Hindlimb muscle (tissue), 1 donor: ENCODE measurements around the gene UBE4B. TPM values are rescaled to one million over a fixed set of nuclear protein-coding genes. Genes with fewer than 3 reads are reported as not detected.
A peak's percentile ranks its signal among the peaks of the same experiment; 100 is the strongest.
"Not testable (repeated sequence)": the region's sequence is repeated elsewhere in the genome, so short reads cannot be mapped to it uniquely, and the experiment has no call there.

Experiments
- DNase-seq: peaks from one replicate; pipeline ENCODE4 v3.0.0-alpha.2; 2013
- polyA plus RNA-seq: library from polyadenylated mRNA; unstranded; fragments of 120-200 nt; gene quantifications from one replicate; pipeline ENCODE4 v1.2.1, GENCODE V29; 2013; ENCODE audit not compliant: insufficient read length

Gene UBE4B
- polyA plus RNA-seq, 1 donor = 48.2 TPM

DNA sequence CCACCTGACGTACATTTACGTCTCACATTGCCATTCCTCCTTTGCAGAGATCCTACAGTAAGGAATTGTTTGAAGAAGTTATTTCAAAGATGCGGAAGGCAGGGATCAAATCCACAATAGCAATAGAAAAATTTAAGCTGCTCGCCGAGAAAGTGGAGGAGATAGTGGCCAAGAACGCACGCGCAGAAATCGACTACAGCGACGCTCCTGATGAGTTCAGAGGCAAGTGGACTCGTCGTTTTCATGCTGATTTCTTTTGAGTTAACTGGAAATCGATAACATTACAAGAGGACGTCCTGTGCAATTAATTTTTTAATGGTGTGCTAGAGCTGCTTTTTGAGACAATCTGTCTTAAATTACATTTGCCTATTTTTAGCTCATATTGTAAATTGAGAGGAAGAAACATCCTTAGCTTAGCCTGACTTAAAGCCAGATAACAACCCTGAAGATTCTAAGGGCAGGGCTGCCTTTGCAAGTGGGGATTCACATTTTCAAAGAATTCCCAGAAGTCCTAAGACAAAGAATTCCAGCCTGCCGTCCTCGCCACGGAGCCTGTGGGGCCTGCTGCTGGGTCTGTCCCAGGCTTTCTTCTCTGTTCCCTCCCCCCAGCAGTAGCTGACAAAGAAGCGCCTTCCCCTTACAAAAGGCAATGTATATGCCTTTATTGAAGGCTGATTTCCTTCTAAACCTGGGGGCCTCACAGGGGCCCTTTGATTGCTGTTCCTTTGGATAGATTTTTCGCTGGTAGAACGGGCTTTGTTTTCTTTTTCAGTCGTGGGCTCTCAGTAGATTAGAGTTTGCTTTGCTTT is 146.0 kb downstream of the UBE4B start:
- DNase-seq = no peak

- DNase-seq = no peak
Measured at GRCh38 chr1:10179406-10180091, 146.8 kb downstream of the UBE4B start.

GRCh38 chr1:10181154-10181553 is 148.4 kb downstream of the UBE4B start:
- no peak for DNase-seq

- DNase-seq = no peak
Measured at GRCh38 chr1:10185759-10186158, 153.0 kb downstream of the UBE4B start.

DNA sequence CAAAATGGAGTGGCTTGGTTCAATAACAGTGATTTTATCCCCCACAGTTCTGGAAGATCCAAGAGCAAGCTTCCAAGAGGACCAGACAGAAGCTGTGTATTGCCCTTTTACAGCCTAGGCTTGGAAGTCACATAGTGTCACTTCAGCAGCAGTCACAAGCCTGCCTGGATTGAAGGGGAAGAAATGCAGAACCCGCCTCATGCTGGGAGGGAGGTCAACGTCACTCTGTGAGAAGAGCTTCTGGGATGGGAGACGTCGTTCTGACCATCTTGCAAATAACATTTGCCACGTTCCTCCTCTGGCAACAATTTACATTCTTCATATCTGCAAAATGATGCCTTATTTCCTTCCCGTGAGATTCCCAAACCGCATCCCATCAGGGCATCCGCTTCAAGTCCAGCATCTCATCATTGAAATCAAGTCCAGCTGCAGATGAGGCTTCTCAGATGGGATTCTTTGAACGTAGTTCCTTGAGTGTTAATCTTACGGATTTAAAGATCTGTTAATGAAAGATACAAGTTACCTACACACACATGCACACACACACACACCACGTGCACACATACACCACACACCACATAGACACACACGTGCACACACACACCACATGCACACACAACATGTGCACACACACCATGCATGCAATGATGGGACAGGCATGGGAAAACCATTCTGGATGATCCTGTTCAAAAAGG is 153.7 kb downstream of the UBE4B start:
- DNase-seq = no peak

DNA sequence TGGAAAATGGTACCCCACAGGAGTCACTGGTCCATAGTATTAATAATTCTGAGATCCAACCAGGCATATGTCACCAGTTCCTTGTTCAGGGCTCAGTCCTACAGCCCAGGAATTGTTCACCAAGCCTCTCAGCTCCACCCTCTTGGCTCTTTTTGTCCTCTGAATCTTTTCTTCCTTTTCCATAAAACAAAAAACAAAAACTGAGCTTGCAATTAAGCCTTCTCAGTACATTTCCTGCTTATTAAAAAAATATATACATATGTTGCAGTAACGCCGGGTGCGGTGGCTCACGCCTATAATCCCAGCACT is 154.2 kb downstream of the UBE4B start:
- no peak for DNase-seq

DNA sequence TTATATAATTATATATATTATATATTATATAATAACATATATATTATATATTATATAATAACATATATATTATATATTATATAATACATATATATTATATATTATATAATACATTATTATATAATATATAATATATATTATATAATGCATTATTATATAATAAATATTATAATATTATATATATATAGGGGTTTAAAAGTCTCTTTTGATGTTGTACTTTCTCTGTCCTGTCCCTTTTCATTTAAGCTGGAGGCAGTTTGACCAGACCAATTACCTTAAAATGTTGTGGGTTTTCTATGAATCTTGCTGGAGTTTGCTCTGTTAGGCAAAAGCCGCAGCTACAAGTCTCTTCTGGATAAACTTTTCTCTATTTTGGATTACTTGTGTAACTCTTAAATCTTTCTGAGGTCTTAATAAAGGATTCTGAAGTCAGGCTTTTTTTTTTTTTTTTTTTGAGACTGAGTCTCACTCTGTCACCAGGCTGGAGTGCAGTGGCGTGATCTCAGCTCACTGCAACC is 155.4 kb downstream of the UBE4B start:
- no peak for DNase-seq

DNA sequence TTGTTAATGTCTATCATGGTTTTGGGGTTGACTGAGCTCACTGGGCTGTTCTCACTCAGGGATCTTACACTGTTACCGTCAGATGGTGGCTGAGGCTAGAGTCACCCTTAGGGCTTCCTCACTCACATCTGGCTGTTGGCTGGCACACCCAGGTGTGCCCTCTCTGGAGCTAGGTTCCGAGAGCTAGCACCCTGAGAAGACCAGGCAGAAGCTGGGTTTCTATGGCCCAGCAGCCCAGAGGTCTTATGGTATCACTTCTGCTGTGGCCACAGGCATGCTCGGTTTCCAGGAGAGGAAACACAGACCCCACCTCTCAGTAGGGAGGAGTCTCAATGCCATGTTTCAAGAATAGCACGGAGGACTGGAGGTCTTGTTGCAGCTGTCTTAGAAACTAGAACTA is 156.9 kb downstream of the UBE4B start:
- no peak for DNase-seq

DNA sequence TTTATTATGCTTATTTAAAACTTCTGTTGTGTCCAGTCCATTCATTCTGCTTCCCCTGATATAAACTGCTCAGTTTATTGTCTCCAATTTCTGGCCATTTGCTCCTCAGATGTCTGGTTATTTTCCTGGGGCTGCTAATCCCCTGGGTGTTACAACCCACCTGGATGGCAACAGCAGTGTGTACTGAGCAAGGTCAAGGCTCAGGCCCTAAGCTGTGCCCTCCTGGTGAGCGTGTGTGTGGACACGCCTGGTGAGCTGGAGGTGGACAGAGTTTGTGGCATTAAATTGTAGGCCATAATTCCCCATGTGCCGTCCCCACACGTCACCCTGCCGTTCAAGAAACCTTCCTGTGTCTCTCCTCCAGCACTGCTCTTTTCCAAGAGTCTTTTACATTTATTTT is 159.5 kb downstream of the UBE4B start:
- DNase-seq = no peak

- DNase-seq = no peak
Measured at GRCh38 chr1:10193288-10193687, 160.5 kb downstream of the UBE4B start.

DNA sequence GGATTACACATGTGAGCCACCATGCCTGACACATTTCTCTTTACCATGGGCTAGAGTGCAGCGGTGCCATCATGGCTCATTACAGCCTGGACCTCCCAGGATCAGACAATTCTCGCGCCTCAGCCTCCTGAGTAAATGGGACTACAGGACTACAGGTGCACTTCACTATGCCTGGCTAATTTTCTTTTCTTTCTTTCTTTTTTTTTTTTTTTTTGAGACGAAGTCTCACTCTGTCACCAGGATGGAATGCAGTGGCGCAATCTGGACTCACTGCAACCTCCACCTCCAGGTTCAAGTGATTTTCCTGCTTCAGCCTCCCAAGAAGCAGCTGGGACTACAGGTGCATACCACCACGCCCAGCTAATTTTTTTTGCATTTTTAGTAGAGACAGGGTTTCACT is 162.8 kb downstream of the UBE4B start:
- no peak for DNase-seq

DNA sequence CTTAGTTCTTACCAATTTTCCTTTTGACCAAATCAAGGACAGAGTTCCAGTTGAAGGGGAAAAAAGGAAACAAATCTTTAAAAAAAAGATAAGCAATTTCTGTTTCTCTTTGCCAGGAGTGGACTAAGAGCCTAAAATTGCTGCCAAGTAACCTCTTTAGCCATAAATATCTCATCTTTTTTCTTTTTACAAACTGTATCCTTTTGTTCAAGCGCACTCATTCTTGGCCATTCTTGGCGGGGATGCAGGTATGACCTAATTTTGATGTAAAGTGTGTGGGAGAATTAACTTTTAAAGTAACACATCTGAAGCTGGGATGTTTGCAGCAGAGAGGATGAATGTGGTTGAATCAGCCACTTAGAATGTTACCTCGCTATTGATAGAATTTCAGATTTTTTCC is 164.2 kb downstream of the UBE4B start:
- DNase-seq = peak; percentile 60

GRCh38 chr1:10200620-10201019 is 167.9 kb downstream of the UBE4B start:
- DNase-seq = no peak

- no peak for DNase-seq
Measured at GRCh38 chr1:10204003-10204642, 171.4 kb downstream of the UBE4B start.

GRCh38 chr1:10205206-10205605 is 172.4 kb downstream of the UBE4B start:
- not testable (repeated sequence) for DNase-seq

- no peak for DNase-seq
Measured at GRCh38 chr1:10207810-10208209, 175.1 kb downstream of the UBE4B start.

- no peak for DNase-seq
Measured at GRCh38 chr1:10208537-10208936, 175.8 kb downstream of the UBE4B start.

DNA sequence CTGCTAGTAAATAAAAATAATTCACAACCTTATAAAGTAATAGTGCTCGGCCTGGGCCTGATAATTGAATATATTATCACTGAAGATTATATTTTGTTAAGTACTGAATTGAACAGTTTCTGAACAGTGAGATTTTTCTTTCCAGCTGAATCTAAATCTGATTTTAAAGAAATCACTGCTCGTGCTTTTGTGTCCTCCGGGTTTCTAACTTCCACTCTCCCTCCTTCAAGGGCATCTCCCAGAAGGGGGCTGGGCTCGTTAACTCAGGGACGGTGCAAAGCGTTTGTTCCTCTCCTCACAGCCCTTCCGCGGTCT is 176.8 kb downstream of the UBE4B start:
- DNase-seq = no peak

DNA sequence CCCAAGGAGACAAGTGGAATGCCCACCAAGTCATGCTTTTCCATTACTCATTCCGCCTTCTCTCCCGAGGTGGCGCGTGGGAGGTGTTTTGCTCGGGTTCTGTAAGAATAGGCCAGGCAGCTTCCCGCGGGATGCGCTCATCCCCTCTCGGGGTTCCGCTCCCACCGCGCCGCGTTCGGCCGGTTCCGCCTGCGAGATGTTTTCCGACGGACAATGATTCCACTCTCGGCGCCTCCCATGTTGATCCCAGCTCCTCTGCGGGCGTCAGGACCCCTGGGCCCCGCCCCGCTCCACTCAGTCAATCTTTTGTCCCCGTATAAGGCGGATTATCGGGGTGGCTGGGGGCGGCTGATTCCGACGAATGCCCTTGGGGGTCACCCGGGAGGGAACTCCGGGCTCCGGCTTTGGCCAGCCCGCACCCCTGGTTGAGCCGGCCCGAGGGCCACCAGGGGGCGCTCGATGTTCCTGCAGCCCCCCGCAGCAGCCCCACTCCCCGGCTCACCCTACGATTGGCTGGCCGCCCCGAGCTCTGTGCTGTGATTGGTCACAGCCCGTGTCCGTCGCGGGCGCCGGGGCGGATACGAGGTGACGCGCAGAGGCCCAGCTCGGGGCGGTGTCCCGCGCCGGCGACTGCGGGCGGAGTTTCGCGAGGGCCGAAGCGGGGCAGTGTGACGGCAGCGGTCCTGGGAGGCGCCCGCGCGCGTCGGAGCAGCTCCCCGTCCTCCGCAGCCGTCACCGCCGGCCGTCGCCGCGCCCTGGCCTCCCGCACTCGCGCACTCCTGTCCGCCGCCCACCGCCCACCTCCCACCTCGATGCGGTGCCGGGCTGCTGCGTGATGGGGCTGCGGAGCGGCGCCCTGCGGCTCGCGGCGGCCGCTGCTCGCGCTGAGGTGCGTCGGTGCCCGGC is 177.4 kb downstream of the UBE4B start, which contains the start of gene KIF1B:
Gene KIF1B (plus strand): TSS at position 666 of the 906 bp plus-strand sequence. CDS start 21,759 bp downstream, outside the sequence.
- DNase-seq = peak; percentile 99

- DNase-seq = peak; percentile 91
Measured at GRCh38 chr1:10210841-10211804, 178.4 kb downstream of the UBE4B start.
